Measurements from ENCODE around the gene CS.
"Not testable (repeated sequence)": the region's sequence is repeated elsewhere in the genome, so short reads cannot be mapped to it uniquely, and the experiment has no call there.

Gene CS

GRCh38 chr12:56299853-56300643 is at the start of gene CS:
TSS of gene CS (minus strand) at chr12:56300330. CDS start at chr12:56300201, 129 bp downstream.
- TF ChIP-seq CTCF (IDR thresholded peaks at IDR 0.05; ENCODE audit: low read depth, low read length) (no peak), POLR2A (IDR thresholded peaks at IDR 0.05; ENCODE audit: extremely low read depth, insufficient read length) (no peak), MYC (IDR thresholded peaks at IDR 0.05; ENCODE audit: low read depth, low read length) (peak; percentile 86)
- TF ChIP-seq, protein P1, sequence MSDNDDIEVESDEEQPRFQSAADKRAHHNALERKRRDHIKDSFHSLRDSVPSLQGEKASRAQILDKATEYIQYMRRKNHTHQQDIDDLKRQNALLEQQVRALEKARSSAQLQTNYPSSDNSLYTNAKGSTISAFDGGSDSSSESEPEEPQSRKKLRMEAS (IDR thresholded peaks at IDR 0.05; ENCODE audit: low read depth, low read length) = peak; percentile 91
- peak within 1 kb of the TSS; percentile 92 for H3K4me3 ChIP-seq (ENCODE audit: low read depth, low read length)
- peak; percentile 99 for DNase-seq (ENCODE audit: low read depth)

GRCh38 chr12:56348776-56349175 is 48.6 kb upstream of the CS start:
- no peak for TF ChIP-seq MYC (IDR thresholded peaks at IDR 0.05; ENCODE audit: low read depth, low read length)
- TF ChIP-seq CTCF (IDR thresholded peaks at IDR 0.05; ENCODE audit: low read depth, low read length) = no peak
- TF ChIP-seq POLR2A (IDR thresholded peaks at IDR 0.05; ENCODE audit: extremely low read depth, insufficient read length) = no peak
- TF ChIP-seq, protein P1 (IDR thresholded peaks at IDR 0.05; ENCODE audit: low read depth, low read length) = no peak
- no peak overlapping the region for H3K4me3 ChIP-seq (ENCODE audit: low read depth, low read length)

GRCh38 chr12:56347255-56347654 is 47.1 kb upstream of the CS start:
- DNase-seq (ENCODE audit: low read depth); H3K4me3 ChIP-seq (ENCODE audit: low read depth, low read length): not testable (repeated sequence)

More at GRCh38 chr12:56348776-56349175, 48.6 kb upstream of the CS start:
- DNase-seq (ENCODE audit: low read depth) = no peak

- DNase-seq (ENCODE audit: low read depth) = peak; percentile 39
- TF ChIP-seq POLR2A (IDR thresholded peaks at IDR 0.05; ENCODE audit: extremely low read depth, insufficient read length) (no peak), CTCF (IDR thresholded peaks at IDR 0.05; ENCODE audit: low read depth, low read length) (peak; percentile 32)
- H3K4me3 ChIP-seq (ENCODE audit: low read depth, low read length) = no peak overlapping the region
Measured at GRCh38 chr12:56346675-56347074, 46.5 kb upstream of the CS start.

- DNase-seq (ENCODE audit: low read depth); H3K4me3 ChIP-seq (ENCODE audit: low read depth, low read length): not testable (repeated sequence)
Measured at GRCh38 chr12:56342290-56342689, 42.2 kb upstream of the CS start.

- no peak overlapping the region for H3K4me3 ChIP-seq (ENCODE audit: low read depth, low read length)
- TF ChIP-seq POLR2A (IDR thresholded peaks at IDR 0.05; ENCODE audit: extremely low read depth, insufficient read length) (no peak), MYC (IDR thresholded peaks at IDR 0.05; ENCODE audit: low read depth, low read length) (no peak), CTCF (IDR thresholded peaks at IDR 0.05; ENCODE audit: low read depth, low read length) (no peak)
- TF ChIP-seq, protein P1 (IDR thresholded peaks at IDR 0.05; ENCODE audit: low read depth, low read length) = no peak
- DNase-seq (ENCODE audit: low read depth) = no peak
Measured at GRCh38 chr12:56341616-56342015, 41.5 kb upstream of the CS start.

GRCh38 chr12:56339158-56339422 is 39.0 kb upstream of the CS start:
- TF ChIP-seq POLR2A (IDR thresholded peaks at IDR 0.05; ENCODE audit: extremely low read depth, insufficient read length) (no peak), MYC (IDR thresholded peaks at IDR 0.05; ENCODE audit: low read depth, low read length) (no peak), CTCF (IDR thresholded peaks at IDR 0.05; ENCODE audit: low read depth, low read length) (no peak)
- TF ChIP-seq, protein P1 (IDR thresholded peaks at IDR 0.05; ENCODE audit: low read depth, low read length) = no peak
- no peak for DNase-seq (ENCODE audit: low read depth)
- H3K4me3 ChIP-seq (ENCODE audit: low read depth, low read length) = no peak overlapping the region

Measured in NB4 (cell line).